ENCODE results near the gene HBA1. TPM values are rescaled to one million over a fixed set of nuclear protein-coding genes. Genes with fewer than 3 reads are reported as not detected.

The HBA1 gene
- total RNA-seq, 2 experiments from 2014 or later = not detected

- no peak overlapping the region for H3K27ac ChIP-seq (ENCODE audit: low read depth, low read length, poor library complexity, severe bottlenecking)
- POLR2A ChIA-PET = no interaction called here
These were observed 9.9 kb upstream of the HBA1 start for GRCh38 chr16:166375-167121.

DNA sequence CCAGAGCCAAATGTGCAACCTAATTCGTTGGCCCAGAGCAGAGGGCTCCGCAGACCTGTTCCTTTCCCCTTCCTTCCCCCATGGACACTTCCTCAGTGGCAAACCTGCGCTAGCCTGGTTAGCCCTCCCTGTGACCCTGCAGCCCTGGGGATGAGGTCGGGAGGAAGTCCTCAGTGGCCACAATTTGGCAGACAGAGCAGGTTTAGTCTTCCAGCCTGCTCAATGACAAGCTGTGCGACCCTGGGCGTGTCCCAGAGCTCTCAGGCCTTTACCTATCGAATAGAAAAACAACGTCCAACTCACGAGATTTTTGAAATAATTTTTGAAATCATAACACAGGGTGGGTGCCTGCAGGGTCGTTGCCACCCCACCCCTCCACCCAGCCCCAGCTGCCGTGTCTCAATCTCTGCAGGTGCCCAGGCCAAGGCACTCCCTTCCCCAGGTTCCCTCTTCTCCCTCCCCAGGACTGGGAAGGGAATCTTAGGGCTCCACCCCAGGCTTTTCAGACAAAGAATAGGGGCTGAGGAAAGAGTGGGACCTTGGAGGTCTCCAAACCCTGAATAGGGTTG, 9.3 kb upstream of the HBA1 start:
- no peaks in the 10 kb centered on the region for H4K20me1 ChIP-seq (ENCODE audit: insufficient read depth, low read length)
- intact Hi-C loops (cut with micrococcal nuclease; ENCODE audit: unreplicated experiment) = no loop called here
- no peak overlapping the region for H2AFZ ChIP-seq (ENCODE audit: low read length)
- no peak overlapping the region for H3K27ac ChIP-seq (ENCODE audit: low read depth, low read length, poor library complexity, severe bottlenecking)
- no peaks in the 10 kb centered on the region for H3K79me2 ChIP-seq (ENCODE audit: insufficient read depth, low read depth, low read length)
- no TSS peak for BruUV-seq (replicated peaks)
- TF ChIP-seq EZH2phosphoT487 (IDR thresholded peaks at IDR 0.05; ENCODE audit: borderline replicate concordance, low read depth, low read length) (no peak), CTCF (conservative IDR thresholded peaks at IDR 0.05; ENCODE audit: low read length) (no peak)
- H3K36me3 ChIP-seq (ENCODE audit: insufficient read depth, low read length) = no peaks in the 10 kb centered on the region
- ChIA-PET CTCF (ENCODE audit: unreplicated experiment) (no interaction called here), POLR2A (interaction anchor here (1.4 kb wide), 1 partner anchor 10 kb away, joined by 4 read pairs; no protein-coding TSS in a partner anchor)
- no peak overlapping the region for H3K4me3 ChIP-seq (ENCODE audit: low read depth, low read length, poor library complexity, severe bottlenecking)
- no peaks in the 10 kb centered on the region for H3K9me3 ChIP-seq (ENCODE audit: low read length)
- no peaks in the 10 kb centered on the region for H3K9me2 ChIP-seq (ENCODE audit: insufficient read depth, low read length)
- DNase-seq (ENCODE audit: low spot score) = no peak
- H3K4me2 ChIP-seq (ENCODE audit: low read length) = no peak overlapping the region
- no peaks in the 10 kb centered on the region for H3K4me1 ChIP-seq (ENCODE audit: insufficient read depth, low read length, poor library complexity, severe bottlenecking)

More at GRCh38 chr16:166375-167121, 9.9 kb upstream of the HBA1 start:
- Histone ChIP-seq H3K4me2 (ENCODE audit: low read length) (no peak overlapping the region), H3K9me2 (ENCODE audit: insufficient read depth, low read length) (no peaks in the 10 kb centered on the region), H4K20me1 (ENCODE audit: insufficient read depth, low read length) (no peaks in the 10 kb centered on the region), H2AFZ (ENCODE audit: low read length) (no peak overlapping the region), H3K4me1 (ENCODE audit: insufficient read depth, low read length, poor library complexity, severe bottlenecking) (no peaks in the 10 kb centered on the region), H3K9me3 (ENCODE audit: low read length) (no peaks in the 10 kb centered on the region), H3K4me3 (ENCODE audit: low read depth, low read length, poor library complexity, severe bottlenecking) (no peak overlapping the region), H3K36me3 (ENCODE audit: insufficient read depth, low read length) (no peaks in the 10 kb centered on the region), H3K79me2 (ENCODE audit: insufficient read depth, low read depth, low read length) (no peaks in the 10 kb centered on the region)
- CTCF ChIA-PET (ENCODE audit: unreplicated experiment) = no interaction called here
- TF ChIP-seq CTCF (conservative IDR thresholded peaks at IDR 0.05; ENCODE audit: low read length) = no peak
- no TSS peak for BruUV-seq (replicated peaks)
- intact Hi-C loops (cut with micrococcal nuclease; ENCODE audit: unreplicated experiment) = no loop called here
- DNase-seq (ENCODE audit: low spot score) = no peak

DNA sequence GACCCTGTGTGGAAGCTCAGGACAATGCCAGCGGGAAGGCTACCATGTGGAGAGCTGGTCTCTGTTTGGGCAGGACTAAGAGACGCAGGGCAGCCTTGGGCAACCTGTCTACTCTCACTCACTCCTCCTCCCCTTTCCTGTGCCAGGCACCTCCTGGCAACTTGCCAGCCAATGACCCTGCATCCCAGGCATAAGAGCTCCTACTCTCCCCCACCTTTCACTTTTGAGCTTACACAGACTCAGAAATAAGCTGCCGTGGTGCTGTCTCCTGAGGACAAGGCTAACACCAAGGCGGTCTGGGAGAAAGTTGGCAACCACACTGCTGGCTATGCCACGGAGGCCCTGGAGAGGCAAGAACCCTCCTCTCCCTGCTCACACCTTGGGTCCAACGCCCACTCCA, 8.1 kb upstream of the HBA1 start:
- no TSS peak for BruUV-seq (replicated peaks)

More for the DNA sequence above, 8.1 kb upstream of the HBA1 start:
- H3K4me2 ChIP-seq (ENCODE audit: low read length) = no peak overlapping the region
- no peaks in the 10 kb centered on the region for H3K9me3 ChIP-seq (ENCODE audit: low read length)
- no peak for DNase-seq (ENCODE audit: low spot score)
- no peaks in the 10 kb centered on the region for H3K9me2 ChIP-seq (ENCODE audit: insufficient read depth, low read length)
- no peak overlapping the region for H3K4me3 ChIP-seq (ENCODE audit: low read depth, low read length, poor library complexity, severe bottlenecking)
- H3K36me3 ChIP-seq (ENCODE audit: insufficient read depth, low read length) = no peaks in the 10 kb centered on the region
- H3K4me1 ChIP-seq (ENCODE audit: insufficient read depth, low read length, poor library complexity, severe bottlenecking) = no peaks in the 10 kb centered on the region
- no peaks in the 10 kb centered on the region for H4K20me1 ChIP-seq (ENCODE audit: insufficient read depth, low read length)
- intact Hi-C loops (cut with micrococcal nuclease; ENCODE audit: unreplicated experiment) = no loop called here
- no peak for TF ChIP-seq EZH2phosphoT487 (IDR thresholded peaks at IDR 0.05; ENCODE audit: borderline replicate concordance, low read depth, low read length)
- TF ChIP-seq CTCF (conservative IDR thresholded peaks at IDR 0.05; ENCODE audit: low read length) = no peak
- no peak overlapping the region for H2AFZ ChIP-seq (ENCODE audit: low read length)
- H3K79me2 ChIP-seq (ENCODE audit: insufficient read depth, low read depth, low read length) = no peaks in the 10 kb centered on the region
- CTCF ChIA-PET (ENCODE audit: unreplicated experiment) = no interaction called here
- POLR2A ChIA-PET = interaction anchor here (1.4 kb wide), 2 partner anchors 11 to 13 kb away, joined by 3 to 4 read pairs; no protein-coding TSS in a partner anchor
- H3K27ac ChIP-seq (ENCODE audit: low read depth, low read length, poor library complexity, severe bottlenecking) = no peak overlapping the region
